Liver (tissue), 3 donors: Measurements from ENCODE around the gene PATZ1.

ENCODE experiments used
- ATF3 ChIP-seq: IDR thresholded peaks from 2 replicates; pipeline ENCODE4 v1.6.1; 2016; ENCODE audit warnings: antibody characterized with exemption
- EGR1 ChIP-seq, 2 donors: IDR thresholded peaks; 2 replicates each; pipeline ENCODE4 v1.6.1; 2016 to 2018; ENCODE audit warnings: antibody characterized with exemption in 2 of 2, low read depth in 2 of 2
- JUND ChIP-seq, 2 donors: IDR thresholded peaks; 2 replicates each; pipeline ENCODE4 v1.6.1; 2016; ENCODE audit warnings: antibody characterized with exemption in 2 of 2
- RAD21 ChIP-seq, 2 donors: IDR thresholded peaks; 2 replicates each; pipeline ENCODE4 v1.6.1; 2016; ENCODE audit warnings: antibody characterized with exemption in 2 of 2, mild to moderate bottlenecking in 2 of 2
- REST ChIP-seq: IDR thresholded peaks from 2 replicates; pipeline ENCODE4 v1.6.1; 2016; ENCODE audit warnings: antibody characterized with exemption, mild to moderate bottlenecking
- RXRA ChIP-seq, 2 donors: IDR thresholded peaks; 2 replicates each; pipeline ENCODE4 v1.6.1; 2017 to 2018; ENCODE audit warnings: antibody characterized with exemption in 2 of 2, mild to moderate bottlenecking in 1 of 2
- SP1 ChIP-seq: IDR thresholded peaks from 2 replicates; pipeline ENCODE4 v1.6.1; 2018; ENCODE audit warnings: antibody characterized with exemption, mild to moderate bottlenecking
- TAF1 ChIP-seq: conservative IDR thresholded peaks from 2 replicates; pipeline ENCODE4 v1.6.1; 2016; ENCODE audit warnings: antibody characterized with exemption, mild to moderate bottlenecking
- YY1 ChIP-seq: IDR thresholded peaks from 2 replicates; pipeline ENCODE4 v1.6.1; 2016; ENCODE audit warnings: antibody characterized with exemption, mild to moderate bottlenecking
- TF ChIP-seq, protein P1 (sequence below): fragments of 150-350 bp; IDR thresholded peaks from 2 replicates; pipeline ENCODE4 v1.5.1; 2017; ENCODE audit warnings: improper control_type of control experiment, low read depth, low read length; ENCODE audit not compliant: missing input control
- TF ChIP-seq, protein P2 (sequence below): IDR thresholded peaks from 2 replicates; pipeline ENCODE4 v1.6.1; 2016; ENCODE audit warnings: antibody characterized with exemption
- TF ChIP-seq, protein P3 (sequence below): IDR thresholded peaks from 2 replicates; pipeline ENCODE4 v1.6.1; 2016; ENCODE audit warnings: antibody characterized with exemption
- donor health status: healthy.
- donor health status: healthy.

GRCh38 chr22:31332886-31333285 is 13.3 kb downstream of the PATZ1 start:
- TF ChIP-seq, protein P1, sequence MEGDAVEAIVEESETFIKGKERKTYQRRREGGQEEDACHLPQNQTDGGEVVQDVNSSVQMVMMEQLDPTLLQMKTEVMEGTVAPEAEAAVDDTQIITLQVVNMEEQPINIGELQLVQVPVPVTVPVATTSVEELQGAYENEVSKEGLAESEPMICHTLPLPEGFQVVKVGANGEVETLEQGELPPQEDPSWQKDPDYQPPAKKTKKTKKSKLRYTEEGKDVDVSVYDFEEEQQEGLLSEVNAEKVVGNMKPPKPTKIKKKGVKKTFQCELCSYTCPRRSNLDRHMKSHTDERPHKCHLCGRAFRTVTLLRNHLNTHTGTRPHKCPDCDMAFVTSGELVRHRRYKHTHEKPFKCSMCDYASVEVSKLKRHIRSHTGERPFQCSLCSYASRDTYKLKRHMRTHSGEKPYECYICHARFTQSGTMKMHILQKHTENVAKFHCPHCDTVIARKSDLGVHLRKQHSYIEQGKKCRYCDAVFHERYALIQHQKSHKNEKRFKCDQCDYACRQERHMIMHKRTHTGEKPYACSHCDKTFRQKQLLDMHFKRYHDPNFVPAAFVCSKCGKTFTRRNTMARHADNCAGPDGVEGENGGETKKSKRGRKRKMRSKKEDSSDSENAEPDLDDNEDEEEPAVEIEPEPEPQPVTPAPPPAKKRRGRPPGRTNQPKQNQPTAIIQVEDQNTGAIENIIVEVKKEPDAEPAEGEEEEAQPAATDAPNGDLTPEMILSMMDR = no peak
- TF ChIP-seq TAF1 = no peak
- TF ChIP-seq, protein P2, sequence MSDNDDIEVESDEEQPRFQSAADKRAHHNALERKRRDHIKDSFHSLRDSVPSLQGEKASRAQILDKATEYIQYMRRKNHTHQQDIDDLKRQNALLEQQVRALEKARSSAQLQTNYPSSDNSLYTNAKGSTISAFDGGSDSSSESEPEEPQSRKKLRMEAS = no peak
- TF ChIP-seq JUND (IDR thresholded peaks at IDR 0.05) = no peak
- no peak for TF ChIP-seq REST
- TF ChIP-seq SP1 = no peak
- no peak for TF ChIP-seq EGR1 (IDR thresholded peaks at IDR 0.05; ENCODE audit: low read depth in 2 of 2)
- TF ChIP-seq, protein P3, sequence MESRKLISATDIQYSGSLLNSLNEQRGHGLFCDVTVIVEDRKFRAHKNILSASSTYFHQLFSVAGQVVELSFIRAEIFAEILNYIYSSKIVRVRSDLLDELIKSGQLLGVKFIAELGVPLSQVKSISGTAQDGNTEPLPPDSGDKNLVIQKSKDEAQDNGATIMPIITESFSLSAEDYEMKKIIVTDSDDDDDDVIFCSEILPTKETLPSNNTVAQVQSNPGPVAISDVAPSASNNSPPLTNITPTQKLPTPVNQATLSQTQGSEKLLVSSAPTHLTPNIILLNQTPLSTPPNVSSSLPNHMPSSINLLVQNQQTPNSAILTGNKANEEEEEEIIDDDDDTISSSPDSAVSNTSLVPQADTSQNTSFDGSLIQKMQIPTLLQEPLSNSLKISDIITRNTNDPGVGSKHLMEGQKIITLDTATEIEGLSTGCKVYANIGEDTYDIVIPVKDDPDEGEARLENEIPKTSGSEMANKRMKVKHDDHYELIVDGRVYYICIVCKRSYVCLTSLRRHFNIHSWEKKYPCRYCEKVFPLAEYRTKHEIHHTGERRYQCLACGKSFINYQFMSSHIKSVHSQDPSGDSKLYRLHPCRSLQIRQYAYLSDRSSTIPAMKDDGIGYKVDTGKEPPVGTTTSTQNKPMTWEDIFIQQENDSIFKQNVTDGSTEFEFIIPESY = no peak
- no peak for TF ChIP-seq RAD21 (IDR thresholded peaks at IDR 0.05)
- TF ChIP-seq ATF3 = no peak
- TF ChIP-seq RXRA (IDR thresholded peaks at IDR 0.05) = no peak
- no peak for TF ChIP-seq YY1
